CD8-positive, alpha-beta memory T cell (primary cell): ENCODE measurements around the gene CWC27. TPM values are rescaled to one million over a fixed set of nuclear protein-coding genes. Genes with fewer than 3 reads are reported as not detected.

Source experiments
- CTCF ChIA-PET: fragments of 350-600 bp; sonication (Branson Sonifier 250); formaldehyde crosslinking; loops from one replicate; lab custom pipeline; 2021; ENCODE audit warnings: antibody characterized with exemption; lab: Charles Lee
- POLR2A ChIA-PET: fragments of 350-600 bp; sonication (Branson Sonifier 250); formaldehyde crosslinking; loops from one replicate; lab custom pipeline; 2021; ENCODE audit warnings: antibody characterized with exemption; lab: Charles Lee
- DNase-seq, 5 donors: peaks; one replicate each; pipeline versions ENCODE4 v3.0.0 to v3.0.0-alpha.2; 2020 to 2022; ENCODE audit warnings: mixed read lengths in 1 of 5
- H3K27ac ChIP-seq: one replicate; pipeline ENCODE4 v1.7.0; 2013; ENCODE audit warnings: low read depth, mild to moderate bottlenecking, low read length, moderate library complexity
- H3K27me3 ChIP-seq: 2 replicates; pipeline ENCODE4 v1.7.0; 2013; ENCODE audit warnings: low read length, mild to moderate bottlenecking; ENCODE audit not compliant: insufficient read depth, poor library complexity, severe bottlenecking
- H3K36me3 ChIP-seq: 2 replicates; pipeline ENCODE4 v1.7.0; 2013; ENCODE audit warnings: mild to moderate bottlenecking, low read length, moderate library complexity; ENCODE audit not compliant: insufficient read depth
- H3K4me1 ChIP-seq: 2 replicates; pipeline ENCODE4 v1.7.0; 2013; ENCODE audit warnings: mild to moderate bottlenecking, low read length, moderate library complexity; ENCODE audit not compliant: insufficient read depth
- H3K4me3 ChIP-seq: 2 replicates; pipeline ENCODE4 v1.7.0; 2013; ENCODE audit warnings: mild to moderate bottlenecking, low read length
- H3K9me3 ChIP-seq: 2 replicates; pipeline ENCODE4 v1.7.0; 2013; ENCODE audit warnings: mild to moderate bottlenecking, low read length
- H3K27ac Mint-ChIP-seq, 8 donors: one replicate each; pipeline ENCODE4 v1.8.0; 2020 to 2021; ENCODE audit warnings: mixed read lengths in 8 of 8, mild to moderate bottlenecking in 6 of 8, inconsistent platforms in 3 of 8, moderate library complexity in 3 of 8
- H3K27me3 Mint-ChIP-seq, 2 donors: one replicate each; pipeline ENCODE4 v1.8.0; 2020 to 2021; ENCODE audit warnings: mixed read lengths in 2 of 2, mild to moderate bottlenecking in 1 of 2, moderate library complexity in 1 of 2
- H3K36me3 Mint-ChIP-seq, 3 donors: one replicate each; pipeline ENCODE4 v1.8.0; 2020 to 2021; ENCODE audit warnings: mixed read lengths in 3 of 3, inconsistent platforms in 1 of 3, mild to moderate bottlenecking in 1 of 3
- H3K4me1 Mint-ChIP-seq, 3 donors: one replicate each; pipeline ENCODE4 v1.8.0; 2020 to 2021; ENCODE audit warnings: mixed read lengths in 3 of 3, inconsistent platforms in 1 of 3, mild to moderate bottlenecking in 1 of 3
- H3K4me3 Mint-ChIP-seq, 7 donors: one replicate each; pipeline ENCODE4 v1.8.0; 2020 to 2021; ENCODE audit warnings: mixed read lengths in 7 of 7, mild to moderate bottlenecking in 6 of 7, moderate library complexity in 4 of 7, inconsistent platforms in 2 of 7
- H3K9me3 Mint-ChIP-seq, 5 donors: one replicate each; pipeline ENCODE4 v1.8.0; 2020 to 2022; ENCODE audit warnings: mixed read lengths in 5 of 5, mild to moderate bottlenecking in 3 of 5, moderate library complexity in 2 of 5, inconsistent platforms in 1 of 5
- polyA plus RNA-seq: library from polyadenylated mRNA; unstranded; fragments of 300-500 nt; fragmentation: Illumina TruSeq; gene quantifications from one replicate; pipeline ENCODE4 v1.2.3, GENCODE V29; 2021
- total RNA-seq, 2 experiments: library from RNA; stranded (reverse); gene quantifications; one replicate each; pipeline ENCODE4 v1.2.3, GENCODE V29; 2021

Gene CWC27
- total and polyA plus RNA-seq, 3 experiments from 2014 or later = 32.8 to 38.0 (median 36.3) TPM

DNA sequence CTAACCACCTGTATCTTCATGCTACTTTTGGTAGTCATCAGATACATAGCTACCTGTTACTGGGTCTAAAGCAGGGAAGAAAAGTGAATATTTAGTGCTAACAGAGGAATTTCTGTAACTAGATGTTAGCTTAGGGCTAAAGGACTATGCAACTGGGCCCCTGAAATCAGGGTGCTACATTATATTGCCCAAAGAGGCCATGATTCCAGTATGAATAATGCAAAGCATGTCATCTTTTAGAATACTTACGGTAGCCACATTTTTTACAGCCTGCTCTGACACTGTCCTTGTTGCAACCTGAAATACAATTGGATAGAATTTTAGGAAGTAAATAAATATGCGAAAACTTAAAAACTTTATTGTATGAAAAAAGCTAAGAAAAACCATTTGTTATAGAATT, 14.7 kb upstream of the CWC27 start:
- Mint-ChIP-seq H3K9me3 (no peaks in the 10 kb centered on the region), H3K4me1 (peaks cover 10 to 37% (median 32%) of the 10 kb centered on the region in 3 donors), H3K27ac (no peak overlapping the region), H3K4me3 (no peak overlapping the region), H3K27me3 (no peaks in the 10 kb centered on the region), H3K36me3 (peaks cover 3 to 41% (median 9%) of the 10 kb centered on the region in 3 donors)
- no peak for DNase-seq
- Histone ChIP-seq H3K27me3 (no peaks in the 10 kb centered on the region), H3K27ac (no peak overlapping the region), H3K4me1 (no peaks in the 10 kb centered on the region), H3K36me3 (peaks cover 3% of the 10 kb centered on the region), H3K9me3 (no peaks in the 10 kb centered on the region), H3K4me3 (no peak overlapping the region)
- ChIA-PET CTCF (no interaction called here), POLR2A (no interaction called here)

DNA sequence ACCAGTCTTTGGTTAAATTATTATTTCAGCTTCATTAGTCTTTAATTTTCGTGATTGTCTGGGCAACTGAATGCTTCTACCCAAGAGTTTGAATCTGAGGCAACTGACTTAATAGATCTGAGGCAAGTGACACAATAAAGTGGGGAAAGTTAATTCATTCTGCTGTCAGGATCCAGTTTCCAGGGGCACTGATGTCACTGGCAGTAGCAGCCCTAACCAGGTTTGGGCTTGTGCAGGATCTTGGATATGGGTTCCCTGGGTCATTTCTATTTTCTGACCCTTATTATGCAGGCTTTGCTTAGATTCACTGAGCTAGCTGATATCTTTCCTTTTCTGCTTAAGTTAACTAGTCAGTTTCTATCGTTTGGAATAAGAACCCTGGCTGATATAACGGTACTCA, 9.8 kb upstream of the CWC27 start:
- H3K36me3 ChIP-seq = peaks cover 2% of the 10 kb centered on the region
- CTCF ChIA-PET = interaction anchor here (1.7 kb wide), 1 partner anchor 9 kb away, joined by 3 read pairs; no protein-coding TSS in a partner anchor

DNA sequence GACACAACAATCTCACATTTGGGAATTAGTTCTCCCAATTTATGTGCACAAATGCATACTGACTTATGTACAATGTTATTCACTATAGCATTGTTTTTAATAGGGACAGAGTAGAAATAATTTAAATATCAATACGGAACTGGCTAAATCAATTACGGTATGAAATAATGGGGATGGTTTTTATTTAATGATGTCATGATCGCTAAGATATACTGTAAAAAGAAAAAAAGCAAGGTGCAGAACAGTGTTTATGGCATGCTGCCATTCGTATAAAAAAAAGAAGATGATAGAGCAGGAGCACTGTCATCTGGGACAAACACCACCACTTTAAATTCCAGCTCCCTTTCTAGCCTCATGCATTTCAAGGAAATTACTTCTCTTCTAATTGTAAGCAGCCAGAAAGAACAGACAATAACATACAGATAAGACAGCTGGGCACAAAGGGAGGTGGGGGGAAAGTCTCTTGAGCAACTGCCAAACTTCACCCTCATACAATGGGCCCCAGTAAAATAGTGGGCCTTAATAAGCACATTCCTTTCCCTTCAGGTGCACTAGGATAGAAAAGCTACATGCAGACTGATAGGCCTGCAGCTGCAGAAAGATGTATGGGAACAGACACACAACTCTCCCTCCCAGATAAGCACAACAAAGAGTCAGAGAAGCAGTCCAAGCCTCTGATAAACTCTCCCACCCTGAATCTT, 8.6 kb upstream of the CWC27 start:
- DNase-seq = no peak
- CTCF ChIA-PET = no interaction called here
- no peaks in the 10 kb centered on the region for H3K9me3 ChIP-seq
- POLR2A ChIA-PET = no interaction called here
- H3K27me3 ChIP-seq = no peaks in the 10 kb centered on the region
- H3K4me1 ChIP-seq = no peaks in the 10 kb centered on the region
- H3K27me3 Mint-ChIP-seq = no peaks in the 10 kb centered on the region
- H3K4me3 Mint-ChIP-seq = no peak overlapping the region
- H3K9me3 Mint-ChIP-seq = no peaks in the 10 kb centered on the region
- H3K27ac ChIP-seq = no peak overlapping the region
- H3K4me1 Mint-ChIP-seq = peaks cover 17 to 57% (median 55%) of the 10 kb centered on the region in 3 donors
- no peaks in the 10 kb centered on the region for H3K36me3 ChIP-seq
- H3K27ac Mint-ChIP-seq = no peak overlapping the region
- no peak overlapping the region for H3K4me3 ChIP-seq
- H3K36me3 Mint-ChIP-seq = peaks cover 0 to 53% (median 8%) of the 10 kb centered on the region in 3 donors

More for the DNA sequence above, 9.8 kb upstream of the CWC27 start:
- no peak for DNase-seq
- H3K4me3 ChIP-seq = no peak overlapping the region
- Mint-ChIP-seq H3K4me3 (no peak overlapping the region), H3K4me1 (peaks cover 12 to 50% (median 47%) of the 10 kb centered on the region in 3 donors), H3K27ac (no peak overlapping the region), H3K27me3 (no peaks in the 10 kb centered on the region), H3K36me3 (peaks cover 0 to 56% (median 5%) of the 10 kb centered on the region in 3 donors), H3K9me3 (no peaks in the 10 kb centered on the region)
- H3K9me3 ChIP-seq = no peaks in the 10 kb centered on the region
- H3K27me3 ChIP-seq = no peaks in the 10 kb centered on the region
- no peak overlapping the region for H3K27ac ChIP-seq
- POLR2A ChIA-PET = no interaction called here
- H3K4me1 ChIP-seq = no peaks in the 10 kb centered on the region

DNA sequence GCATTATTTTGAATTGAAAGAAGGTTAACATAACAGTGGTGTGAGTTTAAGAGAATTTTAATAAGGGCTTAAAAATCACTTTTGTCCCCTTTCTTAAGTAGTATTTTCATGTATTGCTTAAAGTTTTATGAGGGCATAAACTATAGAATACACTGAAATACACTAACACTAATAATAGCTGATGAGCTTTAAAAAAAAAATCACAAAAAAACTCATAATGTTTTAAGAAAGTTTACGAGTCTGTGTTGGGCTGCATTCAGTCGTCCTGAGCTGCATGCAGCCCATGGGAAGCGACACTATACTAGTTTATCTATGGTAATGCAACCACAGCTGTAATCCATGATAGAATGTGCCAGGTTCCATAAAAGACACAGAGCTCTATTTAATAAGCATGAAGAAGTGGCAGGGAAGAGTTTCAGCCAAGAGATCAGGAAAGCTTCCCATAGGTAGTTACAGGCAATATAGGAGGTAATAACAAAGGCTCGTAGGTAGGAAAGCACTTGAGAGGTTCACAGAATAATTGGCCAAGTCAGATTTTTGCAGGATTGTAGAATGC, 4.7 kb upstream of the CWC27 start:
- Mint-ChIP-seq H3K27ac (peak overlapping the region in 1 of 8 donors; percentile 0), H3K36me3 (peaks cover 0 to 55% (median 7%) of the 10 kb centered on the region in 3 donors), H3K27me3 (no peaks in the 10 kb centered on the region), H3K4me1 (peaks cover 35 to 73% (median 71%) of the 10 kb centered on the region in 3 donors), H3K4me3 (peak overlapping the region in 1 of 7 donors; percentile 43), H3K9me3 (no peaks in the 10 kb centered on the region)
- Histone ChIP-seq H3K27me3 (no peaks in the 10 kb centered on the region), H3K4me3 (no peak overlapping the region), H3K27ac (no peak overlapping the region), H3K36me3 (no peaks in the 10 kb centered on the region), H3K4me1 (peaks cover 21% of the 10 kb centered on the region), H3K9me3 (no peaks in the 10 kb centered on the region)
- POLR2A ChIA-PET = no interaction called here
- CTCF ChIA-PET = no interaction called here
- no peak for DNase-seq

DNA sequence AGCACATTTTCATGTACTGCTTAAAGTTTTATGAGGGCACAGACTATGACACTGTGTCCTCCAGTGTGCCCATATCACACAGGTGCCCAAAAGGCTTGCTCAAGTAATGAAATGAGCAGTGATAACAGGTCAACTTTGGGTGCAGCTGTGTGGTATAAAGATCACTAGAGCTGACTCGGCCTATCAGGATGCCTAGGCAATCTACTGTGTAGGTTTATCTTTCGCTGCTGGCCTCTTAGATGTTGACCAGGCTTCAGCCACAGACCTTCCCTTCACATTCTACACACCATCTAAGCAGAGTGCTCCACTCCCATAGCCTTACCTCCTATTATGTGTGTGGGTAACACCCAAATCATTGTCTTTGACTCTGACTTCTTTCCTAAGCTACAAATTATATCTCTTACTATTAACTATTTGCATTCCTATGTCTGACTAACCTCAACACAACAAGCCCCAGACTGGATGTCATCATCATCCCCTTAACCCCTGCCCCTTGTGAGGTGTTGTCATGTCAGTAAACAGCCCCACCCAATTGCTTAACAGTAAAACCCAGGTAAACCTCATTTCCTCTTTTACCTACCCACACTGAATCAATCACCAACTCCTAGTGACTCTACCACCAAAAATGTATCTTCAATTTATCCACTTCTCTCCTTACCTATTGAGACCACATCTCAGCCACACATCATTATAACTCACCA, 2.8 kb upstream of the CWC27 start:
- POLR2A ChIA-PET = no interaction called here
- peaks cover 34% of the 10 kb centered on the region for H3K4me1 ChIP-seq
- CTCF ChIA-PET = no interaction called here

DNA sequence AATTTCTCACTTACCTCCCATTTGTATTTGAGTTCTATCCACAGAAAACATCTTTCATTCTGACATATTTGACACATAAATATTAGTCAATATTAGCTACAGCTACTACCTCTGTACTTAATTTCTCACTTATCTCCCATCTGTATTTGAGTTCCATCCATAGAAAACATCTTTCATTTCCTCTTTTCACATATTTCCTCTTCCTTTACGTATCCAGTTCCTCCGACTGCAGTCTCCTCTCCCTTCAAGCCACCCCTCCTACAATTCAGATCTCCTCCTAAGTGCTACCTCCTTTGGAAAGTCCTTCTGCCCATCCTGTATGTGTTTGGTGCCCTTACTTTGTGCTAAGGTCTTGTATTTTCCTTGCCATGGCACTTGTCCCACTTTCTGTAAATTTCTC, 1.8 kb upstream of the CWC27 start:
- Mint-ChIP-seq H3K4me3 (peak overlapping the region; percentile 51 to 100 (median 99)), H3K27me3 (no peaks in the 10 kb centered on the region), H3K36me3 (peaks cover 0 to 32% (median 6%) of the 10 kb centered on the region in 3 donors), H3K4me1 (peaks cover 56 to 77% (median 68%) of the 10 kb centered on the region in 3 donors), H3K9me3 (no peaks in the 10 kb centered on the region), H3K27ac (peak overlapping the region in 4 of 8 donors; percentile 34 to 100 (median 92))
- H3K4me3 ChIP-seq = no peak overlapping the region
- ChIA-PET CTCF (no interaction called here), POLR2A (interaction anchor here (0.5 kb wide), 1 partner anchor 1160 kb away, joined by 3 read pairs; the partner anchor contains the start of gene ERBIN)
- DNase-seq = no peak
- no peak overlapping the region for H3K27ac ChIP-seq
- peaks cover 34% of the 10 kb centered on the region for H3K4me1 ChIP-seq
- H3K27me3 ChIP-seq = no peaks in the 10 kb centered on the region
- H3K36me3 ChIP-seq = no peaks in the 10 kb centered on the region
- no peaks in the 10 kb centered on the region for H3K9me3 ChIP-seq

More for the DNA sequence above, 2.8 kb upstream of the CWC27 start:
- H3K27ac Mint-ChIP-seq = peak overlapping the region in 4 of 8 donors; percentile 6 to 54 (median 14)
- Histone ChIP-seq H3K9me3 (no peaks in the 10 kb centered on the region), H3K27ac (no peak overlapping the region), H3K4me3 (no peak overlapping the region), H3K36me3 (no peaks in the 10 kb centered on the region), H3K27me3 (no peaks in the 10 kb centered on the region)
- H3K27me3 Mint-ChIP-seq = no peaks in the 10 kb centered on the region
- H3K4me3 Mint-ChIP-seq = peak overlapping the region in 3 of 7 donors; percentile 5 to 34 (median 20)
- H3K4me1 Mint-ChIP-seq = peaks cover 50 to 72% (median 70%) of the 10 kb centered on the region in 3 donors
- DNase-seq = no peak
- peaks cover 0 to 39% (median 7%) of the 10 kb centered on the region in 3 donors for H3K36me3 Mint-ChIP-seq
- no peaks in the 10 kb centered on the region for H3K9me3 Mint-ChIP-seq

DNA sequence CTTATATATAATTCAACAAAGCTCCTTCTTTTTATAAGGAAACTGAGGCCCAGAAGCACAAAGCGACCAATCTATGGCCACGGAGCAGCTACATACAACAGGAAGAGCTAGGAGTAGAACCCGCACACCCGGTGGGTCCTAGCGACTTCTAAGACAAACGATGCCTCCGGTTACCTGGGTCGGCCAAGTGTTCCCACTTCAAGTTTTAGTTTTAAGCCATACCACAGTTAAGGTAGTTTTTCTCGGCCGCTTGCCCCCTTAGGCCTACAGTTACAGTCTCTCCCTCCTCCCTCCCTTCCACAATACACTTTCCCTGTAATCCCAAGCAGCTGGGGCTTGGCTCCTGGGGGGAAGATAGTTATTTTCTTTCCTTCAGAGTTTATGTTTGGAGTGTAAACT, 772 bp upstream of the CWC27 start:
- ChIA-PET CTCF (interaction anchor here (0.7 to 1.7 kb wide), 6 partner anchors 9 to 715 kb away, joined by 3 to 5 read pairs (median 3); no protein-coding TSS in a partner anchor), POLR2A (interaction anchor here (0.6 to 2.5 kb wide), 4 partner anchors 267 to 1158 kb away, joined by 3 to 10 read pairs (median 6); partner anchors contain the start of genes CENPK, ERBIN and PPWD1)
- Histone ChIP-seq H3K4me3 (peak overlapping the region; percentile 92), H3K4me1 (peaks cover 34% of the 10 kb centered on the region), H3K27ac (peak overlapping the region; percentile 93), H3K36me3 (no peaks in the 10 kb centered on the region), H3K9me3 (no peaks in the 10 kb centered on the region), H3K27me3 (no peaks in the 10 kb centered on the region)
- Mint-ChIP-seq H3K27ac (peak overlapping the region; percentile 86 to 100 (median 97)), H3K36me3 (peaks cover 0 to 32% (median 6%) of the 10 kb centered on the region in 3 donors), H3K4me1 (peaks cover 58 to 78% (median 71%) of the 10 kb centered on the region in 3 donors), H3K9me3 (no peaks in the 10 kb centered on the region), H3K27me3 (no peaks in the 10 kb centered on the region), H3K4me3 (peak overlapping the region; percentile 93 to 100 (median 99))
- no peak for DNase-seq
